ENCODE results near the gene UBE2R2.
"Not testable (repeated sequence)": the region's sequence is repeated elsewhere in the genome, so short reads cannot be mapped to it uniquely, and the experiment has no call there.

UBE2R2 gene

DNA sequence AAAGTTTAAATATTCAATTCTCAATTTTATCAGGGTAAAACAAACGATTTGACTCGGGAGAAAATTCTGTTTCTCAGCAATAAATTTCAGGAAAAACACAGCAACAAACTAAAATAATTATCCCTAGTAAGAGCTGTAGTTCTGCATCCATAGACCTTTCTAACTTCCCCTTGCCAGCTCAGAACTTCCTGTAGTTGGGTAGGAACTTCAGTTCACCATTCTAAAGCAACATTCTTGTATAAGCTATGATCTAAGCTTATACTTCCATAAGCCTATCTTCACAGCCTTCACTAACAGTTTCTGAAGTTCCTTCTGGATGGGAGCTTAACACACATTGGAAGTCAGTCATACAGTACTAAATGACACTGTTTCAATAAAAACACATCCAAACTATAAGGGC is 135.1 kb downstream of the UBE2R2 start:
- Histone ChIP-seq H2BK120ac (ENCODE audit: insufficient read depth, low read length, poor library complexity) (no peak overlapping the region), H3K79me2 (ENCODE audit: control insufficient read depth, insufficient read depth, low read length, poor library complexity) (no peaks in the 10 kb centered on the region), H3K27me3 (ENCODE audit: insufficient read depth, low read length) (no peaks in the 10 kb centered on the region), H4K8ac (ENCODE audit: low read depth, low read length) (no peak overlapping the region), H2BK5ac (ENCODE audit: low read depth, low read length, poor library complexity) (no peak overlapping the region), H3K27ac (ENCODE audit: low read depth, low read length) (no peak overlapping the region), H3K36me3 (ENCODE audit: control insufficient read depth in 1 of 2, insufficient read depth in 2 of 2, low read length in 2 of 2) (peaks cover 32 to 33% of the 10 kb centered on the region in 2 experiments), H3K4ac (ENCODE audit: low read depth, low read length) (no peak overlapping the region), H2AFZ (ENCODE audit: insufficient read depth, low read length, poor library complexity) (no peak overlapping the region), H3K9ac (ENCODE audit: low read length) (no peak overlapping the region), H3K23ac (ENCODE audit: low read length) (no peak overlapping the region), H2AK5ac (ENCODE audit: low read length) (no peak overlapping the region), H3K9me3 (ENCODE audit: insufficient read depth, low read depth, low read length) (no peaks in the 10 kb centered on the region), H4K12ac (ENCODE audit: low read depth, low read length) (no peak overlapping the region), H3K4me3 (ENCODE audit: low read depth, low read length) (no peak overlapping the region), H3K4me2 (ENCODE audit: low read length) (no peak overlapping the region), H4K91ac (ENCODE audit: low read depth, low read length) (no peak overlapping the region), H2BK12ac (ENCODE audit: low read length) (no peak overlapping the region), H3K79me1 (ENCODE audit: low read length) (no peaks in the 10 kb centered on the region), H3K4me1 (ENCODE audit: control insufficient read depth in 1 of 2, insufficient read depth in 2 of 2, low read length in 2 of 2) (no peaks in the 10 kb centered on the region), H3K18ac (ENCODE audit: low read length) (no peak overlapping the region), H3K14ac (ENCODE audit: low read length) (no peak overlapping the region)
- WGBS (ENCODE audit: extremely low coverage, insufficient coverage, insufficient read length), result no CpG with 5 or more reads among the region's 2 CpGs
- DNase-seq, result no peak

DNA sequence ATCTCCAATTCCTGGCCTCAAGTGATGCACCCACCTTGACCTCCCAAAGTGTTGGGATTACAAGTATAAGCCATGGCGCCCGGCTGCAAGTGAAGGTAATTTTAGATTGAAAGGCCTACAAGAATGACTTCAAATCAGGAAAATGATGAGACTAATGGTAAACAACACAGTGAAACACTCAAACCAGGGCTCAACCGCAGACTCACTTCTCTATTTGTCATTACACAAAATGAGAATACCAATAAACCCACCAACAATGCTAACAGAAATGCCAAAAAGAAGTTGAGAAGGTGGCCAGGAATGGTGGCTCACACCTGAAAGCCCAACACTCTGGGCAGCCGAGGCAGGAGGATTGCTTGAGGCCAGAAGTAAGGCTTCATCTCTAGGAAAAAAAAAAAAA is 139.6 kb downstream of the UBE2R2 start:
- Histone ChIP-seq H3K4me1 (ENCODE audit: control insufficient read depth in 1 of 2, insufficient read depth in 2 of 2, low read length in 2 of 2) (no peaks in the 10 kb centered on the region), H4K91ac (ENCODE audit: low read depth, low read length) (no peak overlapping the region), H3K27ac (ENCODE audit: low read depth, low read length) (no peak overlapping the region), H3K9me3 (ENCODE audit: insufficient read depth, low read depth, low read length) (no peaks in the 10 kb centered on the region), H2BK12ac (ENCODE audit: low read length) (no peak overlapping the region), H3K4me3 (ENCODE audit: low read depth, low read length) (no peak overlapping the region), H3K79me2 (ENCODE audit: control insufficient read depth, insufficient read depth, low read length, poor library complexity) (no peaks in the 10 kb centered on the region), H3K36me3 (ENCODE audit: control insufficient read depth in 1 of 2, insufficient read depth in 2 of 2, low read length in 2 of 2) (peaks cover 32% of the 10 kb centered on the region in 2 experiments), H3K4ac (ENCODE audit: low read depth, low read length) (no peak overlapping the region), H3K79me1 (ENCODE audit: low read length) (no peaks in the 10 kb centered on the region), H2AK5ac (ENCODE audit: low read length) (no peak overlapping the region), H4K12ac (ENCODE audit: low read depth, low read length) (no peak overlapping the region), H3K9ac (ENCODE audit: low read length) (no peak overlapping the region), H2BK5ac (ENCODE audit: low read depth, low read length, poor library complexity) (no peak overlapping the region), H3K14ac (ENCODE audit: low read length) (no peak overlapping the region), H3K23ac (ENCODE audit: low read length) (no peak overlapping the region), H2BK120ac (ENCODE audit: insufficient read depth, low read length, poor library complexity) (no peak overlapping the region), H3K18ac (ENCODE audit: low read length) (no peak overlapping the region), H2AFZ (ENCODE audit: insufficient read depth, low read length, poor library complexity) (no peak overlapping the region), H3K4me2 (ENCODE audit: low read length) (no peak overlapping the region), H4K8ac (ENCODE audit: low read depth, low read length) (no peak overlapping the region), H3K27me3 (ENCODE audit: insufficient read depth, low read length) (no peaks in the 10 kb centered on the region)
- no CpG with 5 or more reads among the region's 4 CpGs for WGBS (ENCODE audit: extremely low coverage, insufficient coverage, insufficient read length)
- no peak for DNase-seq

DNA sequence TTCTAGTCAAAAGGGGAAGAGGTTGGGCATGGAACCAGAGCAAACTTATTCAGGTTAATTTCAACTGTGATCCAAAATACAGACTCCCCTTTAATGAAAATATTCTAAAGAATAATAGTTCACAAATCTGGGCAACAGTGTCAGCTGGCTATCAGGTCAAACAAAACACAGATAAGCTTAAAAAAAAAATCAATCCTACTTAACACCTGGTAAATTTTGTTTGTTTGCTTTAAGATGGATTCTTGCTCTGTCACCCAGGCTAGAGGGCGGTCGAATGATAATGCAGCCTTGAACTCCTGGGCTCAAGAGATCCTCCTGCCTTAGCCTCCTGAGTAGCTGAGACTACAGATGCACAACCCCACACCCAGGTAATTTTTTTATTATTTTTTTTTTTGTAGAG is 142.8 kb downstream of the UBE2R2 start:
- no peak overlapping the region for H3K4me2 ChIP-seq (ENCODE audit: low read length)
- no peaks in the 10 kb centered on the region for H3K79me1 ChIP-seq (ENCODE audit: low read length)
- no peaks in the 10 kb centered on the region for H3K9me3 ChIP-seq (ENCODE audit: insufficient read depth, low read depth, low read length)
- no peak overlapping the region for H3K23ac ChIP-seq (ENCODE audit: low read length)
- H4K91ac ChIP-seq (ENCODE audit: low read depth, low read length), result no peak overlapping the region
- no peaks in the 10 kb centered on the region for H3K27me3 ChIP-seq (ENCODE audit: insufficient read depth, low read length)
- no peak overlapping the region for H3K14ac ChIP-seq (ENCODE audit: low read length)
- H2AFZ ChIP-seq (ENCODE audit: insufficient read depth, low read length, poor library complexity), result no peak overlapping the region
- H3K79me2 ChIP-seq (ENCODE audit: control insufficient read depth, insufficient read depth, low read length, poor library complexity), result no peaks in the 10 kb centered on the region
- H3K18ac ChIP-seq (ENCODE audit: low read length), result no peak overlapping the region
- no peak overlapping the region for H3K27ac ChIP-seq (ENCODE audit: low read depth, low read length)
- no peak overlapping the region for H3K4me3 ChIP-seq (ENCODE audit: low read depth, low read length)
- H2AK5ac ChIP-seq (ENCODE audit: low read length), result no peak overlapping the region
- no CpG with 5 or more reads among the region's 2 CpGs for WGBS (ENCODE audit: extremely low coverage, insufficient coverage, insufficient read length)
- DNase-seq, result no peak
- H3K4me1 ChIP-seq (ENCODE audit: control insufficient read depth in 1 of 2, insufficient read depth in 2 of 2, low read length in 2 of 2), result no peaks in the 10 kb centered on the region
- no peak overlapping the region for H2BK120ac ChIP-seq (ENCODE audit: insufficient read depth, low read length, poor library complexity)
- H4K8ac ChIP-seq (ENCODE audit: low read depth, low read length), result no peak overlapping the region
- no peak overlapping the region for H3K9ac ChIP-seq (ENCODE audit: low read length)
- H3K4ac ChIP-seq (ENCODE audit: low read depth, low read length), result no peak overlapping the region
- H3K36me3 ChIP-seq (ENCODE audit: control insufficient read depth in 1 of 2, insufficient read depth in 2 of 2, low read length in 2 of 2), result peaks cover 24 to 25% of the 10 kb centered on the region in 2 experiments
- H2BK12ac ChIP-seq (ENCODE audit: low read length), result no peak overlapping the region
- H2BK5ac ChIP-seq (ENCODE audit: low read depth, low read length, poor library complexity), result no peak overlapping the region
- no peak overlapping the region for H4K12ac ChIP-seq (ENCODE audit: low read depth, low read length)

DNA sequence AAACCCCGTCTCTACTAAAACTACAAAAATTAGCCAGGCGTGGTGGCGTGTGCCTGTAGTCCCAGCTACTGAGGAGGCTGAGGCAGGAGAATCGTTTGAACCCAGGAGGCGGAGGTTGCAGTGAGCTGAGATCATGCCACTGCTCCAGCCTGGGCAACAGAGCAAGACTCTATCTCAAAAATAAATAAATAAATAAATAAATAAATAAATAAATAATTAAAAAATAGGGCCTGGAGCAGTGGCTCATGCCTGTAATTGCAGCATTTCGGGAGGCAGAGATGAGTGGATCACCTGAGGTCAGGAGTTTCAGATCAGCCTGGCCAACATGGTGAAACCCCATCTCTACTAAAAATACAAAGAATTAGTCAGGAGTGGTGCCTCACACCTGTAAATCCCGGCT is 145.5 kb downstream of the UBE2R2 start:
- H3K23ac ChIP-seq (ENCODE audit: low read length); H2AK5ac ChIP-seq (ENCODE audit: low read length); H3K4me1 ChIP-seq (ENCODE audit: control insufficient read depth in 1 of 2, insufficient read depth in 2 of 2, low read length in 2 of 2); H3K27ac ChIP-seq (ENCODE audit: low read depth, low read length); DNase-seq; H2BK5ac ChIP-seq (ENCODE audit: low read depth, low read length, poor library complexity); H3K9me3 ChIP-seq (ENCODE audit: insufficient read depth, low read depth, low read length); H2AFZ ChIP-seq (ENCODE audit: insufficient read depth, low read length, poor library complexity); H2BK12ac ChIP-seq (ENCODE audit: low read length); H3K18ac ChIP-seq (ENCODE audit: low read length); H3K4ac ChIP-seq (ENCODE audit: low read depth, low read length); H3K4me2 ChIP-seq (ENCODE audit: low read length); H3K14ac ChIP-seq (ENCODE audit: low read length); H3K27me3 ChIP-seq (ENCODE audit: insufficient read depth, low read length); H2BK120ac ChIP-seq (ENCODE audit: insufficient read depth, low read length, poor library complexity); H4K8ac ChIP-seq (ENCODE audit: low read depth, low read length); H3K9ac ChIP-seq (ENCODE audit: low read length); H4K12ac ChIP-seq (ENCODE audit: low read depth, low read length); H3K79me2 ChIP-seq (ENCODE audit: control insufficient read depth, insufficient read depth, low read length, poor library complexity); H3K79me1 ChIP-seq (ENCODE audit: low read length); H3K4me3 ChIP-seq (ENCODE audit: low read depth, low read length); H4K91ac ChIP-seq (ENCODE audit: low read depth, low read length): not testable (repeated sequence)
- WGBS (ENCODE audit: extremely low coverage, insufficient coverage, insufficient read length), result no CpG with 5 or more reads among the region's 7 CpGs
- peaks cover 15 to 17% of the 10 kb centered on the region in 2 experiments for H3K36me3 ChIP-seq (ENCODE audit: control insufficient read depth in 1 of 2, insufficient read depth in 2 of 2, low read length in 2 of 2)
